GM19351 (cell line): ENCODE measurements around the gene RIPPLY3.
"Not testable (repeated sequence)": the region's sequence is repeated elsewhere in the genome, so short reads cannot be mapped to it uniquely, and the experiment has no call there.

ENCODE experiments used
- ATAC-seq: cut with Tn5 transposase; IDR thresholded peaks from one replicate; pipeline ENCODE4 v1.9.1; 2021; ENCODE audit warnings: mild to moderate bottlenecking, moderate library complexity; ENCODE audit not compliant: unreplicated experiment

The RIPPLY3 gene

DNA sequence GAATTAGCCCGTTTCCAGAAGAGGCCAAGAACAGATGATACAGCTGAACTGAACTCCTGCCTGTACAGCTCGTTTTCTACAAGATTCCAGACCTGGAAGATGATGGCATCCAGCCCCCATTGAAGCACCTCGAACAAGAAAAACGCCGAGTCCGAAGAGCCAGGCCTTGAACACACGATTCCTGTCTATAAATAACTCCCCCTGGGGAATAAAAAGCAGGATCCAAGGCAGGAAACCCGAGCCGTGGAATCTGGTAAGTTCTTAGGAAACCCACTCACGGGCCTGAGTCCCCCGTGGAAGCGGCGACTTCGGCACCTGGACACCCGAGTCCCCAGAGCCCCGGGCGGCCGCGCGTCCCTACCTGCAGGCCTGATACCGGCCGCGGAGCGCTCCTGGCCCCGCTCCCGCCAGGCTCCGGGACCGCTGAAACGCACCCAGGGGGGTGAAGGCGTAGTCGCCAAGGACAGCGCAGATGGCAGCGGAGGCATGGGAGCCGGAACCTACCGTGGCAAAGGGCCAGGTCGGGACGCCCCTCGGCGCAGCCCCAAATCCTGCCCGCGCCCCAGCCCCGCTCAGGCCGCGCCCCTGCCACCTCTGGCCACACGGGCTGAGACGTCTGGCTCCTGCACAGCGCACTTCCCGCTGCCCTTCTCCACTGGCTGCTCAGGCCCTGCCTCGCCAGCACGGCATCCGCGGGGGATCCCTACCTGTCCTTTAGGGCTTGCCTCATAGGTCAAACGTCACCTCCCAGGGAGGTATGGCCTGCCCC lies 26.0 kb upstream of the RIPPLY3 start:
- ATAC-seq = no peak

- no peak for ATAC-seq
Observed at GRCh38 chr21:36981049-36981391, 25.5 kb upstream of the RIPPLY3 start.

DNA sequence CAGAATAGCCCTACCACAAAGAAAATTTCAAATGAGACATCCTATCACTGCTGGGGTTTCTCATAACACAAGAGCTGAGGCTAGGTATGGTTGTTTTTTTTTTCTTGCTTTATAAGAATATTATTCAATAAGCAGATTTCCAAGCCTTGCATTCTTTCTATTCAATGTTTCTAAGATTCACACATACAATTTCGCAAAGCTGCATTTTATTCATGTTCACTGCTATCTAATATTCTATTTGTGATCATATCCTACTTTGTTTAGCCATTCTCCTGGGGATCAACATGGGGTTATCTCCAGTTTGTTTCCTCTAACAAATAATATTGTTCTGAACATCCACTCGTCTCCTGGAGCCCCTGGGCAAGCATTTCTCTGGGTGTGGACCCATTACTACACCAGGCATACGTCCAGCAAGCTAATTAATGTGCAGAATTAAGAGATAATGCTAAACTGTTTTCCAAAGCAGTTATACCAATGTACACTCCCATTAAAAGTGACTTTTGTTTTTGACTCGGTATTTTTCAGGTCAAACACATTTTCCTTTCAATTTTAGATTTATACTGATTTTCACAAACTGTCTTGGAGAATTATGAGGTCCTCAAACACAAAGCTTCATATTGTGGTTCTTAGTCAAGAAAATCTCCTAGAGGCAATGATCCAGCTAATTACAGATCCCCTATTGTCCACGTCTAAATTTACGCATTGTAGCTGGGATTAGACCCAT lies 24.4 kb upstream of the RIPPLY3 start:
- no peak for ATAC-seq

GRCh38 chr21:36985751-36986594 lies 20.5 kb upstream of the RIPPLY3 start:
- ATAC-seq = no peak

DNA sequence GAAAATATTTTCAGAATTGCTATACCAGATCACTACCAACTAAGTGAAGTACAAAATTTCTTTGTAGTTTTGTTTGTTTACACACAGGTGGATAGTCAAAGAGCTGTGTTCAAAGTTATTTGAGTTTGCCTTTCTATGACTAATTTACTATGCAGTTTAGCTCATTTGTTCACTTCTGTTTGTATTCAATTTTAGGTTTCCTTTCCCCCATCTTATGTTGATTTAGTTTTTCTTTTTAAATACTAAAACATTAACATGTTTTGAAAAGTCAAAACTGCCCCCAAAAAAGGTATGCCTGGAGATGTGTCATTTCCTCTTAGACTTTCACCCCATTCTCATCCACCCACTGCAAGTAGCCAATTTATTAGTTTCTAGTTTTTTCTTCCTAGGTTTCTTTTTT lies 18.7 kb upstream of the RIPPLY3 start:
- no peak for ATAC-seq

GRCh38 chr21:36988536-36988935 lies 18.0 kb upstream of the RIPPLY3 start:
- ATAC-seq = no peak

DNA sequence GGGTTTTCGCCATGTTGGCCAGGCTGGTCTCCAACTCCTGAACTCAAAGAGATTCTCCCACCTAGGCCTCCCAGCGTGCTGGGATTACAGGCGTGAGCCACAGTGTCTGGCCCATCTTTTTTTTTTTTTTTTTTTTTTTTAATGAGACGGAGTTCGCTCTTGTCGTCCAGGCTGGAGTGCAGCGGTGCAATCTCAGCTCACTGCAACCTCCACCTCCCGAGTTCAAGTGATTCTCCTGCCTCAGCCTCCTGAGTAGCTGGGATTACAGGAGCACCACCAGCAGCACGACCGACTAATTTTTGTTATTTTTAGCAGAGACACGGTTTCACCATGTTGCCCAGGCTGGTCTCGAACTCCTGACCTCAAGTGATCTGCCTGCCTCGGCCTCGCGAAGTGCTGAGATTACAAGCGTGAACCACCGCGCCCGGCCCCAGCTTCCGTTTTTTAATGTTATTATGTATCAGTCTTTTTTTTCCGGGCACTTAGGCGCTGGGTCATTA lies 17.3 kb upstream of the RIPPLY3 start:
- not testable (repeated sequence) for ATAC-seq

DNA sequence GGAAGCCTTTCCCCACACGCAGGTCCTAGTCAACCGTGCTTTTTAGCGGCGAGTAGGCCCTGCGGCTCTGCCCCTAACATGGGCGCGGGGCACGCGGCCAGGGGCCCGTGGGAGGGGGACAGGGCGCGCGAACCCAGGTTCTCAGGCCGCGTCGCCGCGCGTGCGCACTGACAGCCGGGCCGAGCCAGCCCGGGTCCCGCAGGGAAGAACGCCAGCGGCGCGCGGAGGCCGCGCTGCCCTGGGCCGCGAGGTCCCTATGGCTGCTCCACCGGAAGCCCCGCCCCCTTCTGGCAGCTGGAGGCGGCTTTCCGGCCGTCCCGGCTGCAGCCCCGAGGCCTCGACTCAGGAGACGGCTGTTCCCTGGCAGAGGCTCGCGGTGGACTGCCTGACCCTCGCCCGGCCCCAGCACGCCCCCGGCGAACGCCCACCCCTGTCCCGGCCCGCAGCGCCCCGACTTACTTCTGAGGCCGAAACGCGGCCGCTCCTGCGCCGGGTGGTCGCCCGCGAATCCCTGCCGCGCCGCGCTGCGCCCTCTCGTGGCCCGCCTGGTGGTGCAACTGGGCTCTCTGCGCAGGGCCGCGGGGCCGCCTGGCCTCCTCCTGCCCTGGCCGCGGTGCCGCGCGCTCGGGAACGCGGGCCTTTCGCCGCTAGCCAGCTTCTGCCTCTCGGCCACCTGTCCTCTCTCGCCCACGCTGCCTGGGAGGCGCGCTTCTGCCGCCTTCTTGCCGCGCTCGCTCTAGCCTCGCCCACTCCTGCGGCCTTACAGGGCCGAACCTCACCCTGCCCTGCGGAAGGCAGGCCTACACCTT lies 16.6 kb upstream of the RIPPLY3 start:
- peak; percentile 91 for ATAC-seq

GRCh38 chr21:36990508-36991205 lies 15.8 kb upstream of the RIPPLY3 start:
- ATAC-seq = no peak

DNA sequence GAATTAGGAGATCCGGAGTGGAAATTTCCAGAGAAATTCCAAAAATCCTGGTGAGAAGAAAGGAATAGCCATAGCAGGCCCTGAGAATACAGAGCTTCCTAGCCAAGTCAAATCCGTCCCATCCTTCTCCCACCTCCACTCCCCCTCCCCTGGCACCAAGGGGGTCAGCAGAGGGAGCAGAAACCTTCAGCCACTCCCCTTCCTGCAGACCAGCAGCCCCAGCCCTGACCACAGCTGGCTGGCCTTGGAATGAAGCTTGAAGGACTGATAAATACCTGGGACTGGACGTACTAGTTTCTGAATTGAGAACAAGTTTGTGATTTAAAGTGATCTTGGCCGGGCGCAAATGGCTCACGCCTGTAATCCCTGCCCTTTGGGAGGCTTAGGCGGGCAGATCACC lies 13.8 kb upstream of the RIPPLY3 start:
- ATAC-seq = no peak

DNA sequence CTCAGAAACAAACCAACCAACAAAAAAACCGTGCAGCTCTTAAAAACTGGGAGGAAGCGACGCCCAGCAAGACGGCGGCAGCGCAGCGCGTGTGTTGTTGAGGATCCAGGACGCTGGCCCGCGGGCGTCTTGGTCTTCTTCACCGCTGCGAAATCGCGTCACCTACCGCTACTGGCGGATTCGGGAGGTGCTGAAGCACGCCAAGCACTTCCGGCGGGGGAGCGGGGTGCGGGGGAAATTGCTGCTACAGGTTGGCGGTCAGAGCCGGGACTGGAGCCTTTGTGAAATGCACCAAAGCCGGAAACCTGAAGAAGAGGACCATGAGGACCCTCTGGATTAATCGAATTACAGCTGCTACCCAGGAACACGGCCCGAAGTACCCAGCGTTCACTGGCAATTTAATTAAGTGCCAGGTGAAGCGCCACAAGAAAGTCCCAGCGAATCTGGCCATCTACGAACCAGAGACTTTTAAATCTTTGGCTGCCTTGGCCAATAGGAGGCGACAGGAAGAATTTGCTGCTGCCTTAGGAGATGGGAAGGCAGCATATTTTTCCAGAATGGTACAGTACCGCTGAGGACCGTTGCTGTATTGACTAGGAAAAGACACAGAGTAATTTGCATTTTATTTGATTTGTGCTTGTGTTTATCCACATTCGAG lies 11.9 kb upstream of the RIPPLY3 start:
- no peak for ATAC-seq

GRCh38 chr21:36995285-36995684 lies 11.2 kb upstream of the RIPPLY3 start:
- ATAC-seq = not testable (repeated sequence)

DNA sequence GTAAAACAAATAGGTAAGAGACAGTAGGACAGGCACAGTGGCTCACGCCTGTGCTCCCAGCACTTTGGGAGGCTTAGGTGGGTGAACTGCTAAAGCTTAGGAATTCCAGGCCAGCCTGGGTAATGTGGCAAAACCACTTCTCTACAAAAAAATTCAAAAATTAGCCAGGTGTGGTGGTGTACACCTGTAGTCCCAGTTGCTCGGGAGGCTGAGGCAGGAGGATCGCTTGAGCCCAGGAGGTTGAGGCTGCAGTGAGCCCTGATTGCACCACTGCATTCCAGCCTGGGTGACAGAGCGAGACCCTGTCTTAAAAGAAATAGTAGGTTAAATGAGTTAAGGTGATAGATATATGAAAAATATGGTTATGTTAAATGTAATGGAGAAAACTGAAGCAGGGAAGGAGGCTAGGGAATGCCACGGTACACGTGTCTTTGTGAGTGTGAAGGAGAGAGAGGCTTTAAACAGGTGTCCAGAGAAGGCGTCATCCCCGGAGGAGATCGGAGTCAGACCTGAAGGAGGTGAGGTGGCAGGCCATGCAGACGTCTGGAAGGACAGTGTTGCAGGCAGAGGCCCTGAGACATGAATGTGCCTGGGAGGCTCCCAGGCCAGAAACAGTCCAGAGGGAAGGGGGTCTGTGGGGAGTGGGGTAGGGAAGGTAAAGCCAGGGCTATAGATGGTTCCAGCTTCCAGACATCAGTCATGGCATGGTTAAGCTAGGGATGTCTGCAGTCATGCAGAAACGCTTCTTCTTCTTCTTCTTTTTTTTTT lies 7.2 kb upstream of the RIPPLY3 start:
- no peak for ATAC-seq

DNA sequence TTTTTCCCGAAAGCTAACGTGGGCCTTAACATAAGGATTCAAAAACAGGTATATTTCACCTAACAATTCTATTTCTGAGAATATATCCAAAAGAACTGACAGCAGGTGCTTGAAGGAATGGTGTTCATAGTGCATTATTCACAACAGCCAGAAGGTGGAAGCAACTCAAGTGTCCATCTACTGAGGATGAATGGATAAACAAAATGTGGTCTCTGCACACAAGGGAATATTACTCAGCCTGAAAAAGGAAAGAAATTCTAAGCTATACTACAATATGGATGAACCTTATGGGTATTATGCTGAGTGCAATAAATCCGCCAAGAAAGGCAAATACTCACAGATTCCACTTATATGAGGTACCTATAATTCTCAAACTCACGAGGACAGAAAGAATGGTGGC lies 6.1 kb upstream of the RIPPLY3 start:
- ATAC-seq = no peak

DNA sequence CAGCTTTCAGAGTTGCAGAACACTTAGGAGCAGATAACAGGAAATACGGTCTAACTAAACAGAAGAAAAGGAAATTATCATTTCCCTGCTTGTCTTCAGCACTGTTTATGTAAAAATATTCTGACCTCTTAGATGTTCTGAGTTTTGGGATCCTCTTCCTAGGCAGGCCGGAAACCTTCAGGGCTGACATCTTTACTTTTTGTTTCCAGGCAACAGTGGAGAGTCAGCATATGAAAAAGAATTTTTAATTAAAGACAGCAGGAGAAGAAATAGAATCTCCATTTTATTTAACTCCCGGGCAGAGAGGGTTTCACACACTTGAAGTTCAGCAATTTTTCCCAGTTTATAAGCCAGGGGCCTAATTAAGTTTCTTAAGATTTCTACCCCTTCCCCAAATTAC lies 5.1 kb upstream of the RIPPLY3 start:
- ATAC-seq = no peak

- ATAC-seq = not testable (repeated sequence)
Observed at GRCh38 chr21:37002851-37003250, 3.7 kb upstream of the RIPPLY3 start.

DNA sequence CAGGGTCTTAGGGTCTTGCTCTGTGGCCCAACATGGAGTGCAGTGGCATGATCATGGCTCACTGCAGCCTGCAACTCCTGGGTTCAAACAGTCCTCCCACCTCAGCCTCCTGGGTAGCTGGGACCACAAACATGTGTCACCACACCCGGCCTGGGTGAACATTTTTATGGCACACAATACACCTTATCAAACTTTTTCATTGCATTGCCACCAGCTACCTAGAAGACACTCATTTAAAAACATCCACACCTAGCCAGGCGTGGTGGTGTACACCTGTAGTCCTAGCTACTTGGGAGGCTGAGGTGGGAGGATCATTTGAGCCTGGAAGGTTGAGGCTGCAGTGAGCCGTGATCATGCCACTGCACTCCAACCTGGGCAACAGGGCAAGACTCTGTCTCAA lies 2.6 kb upstream of the RIPPLY3 start:
- not testable (repeated sequence) for ATAC-seq

- ATAC-seq = no peak
Observed at GRCh38 chr21:37005548-37006485, 685 bp upstream of the RIPPLY3 start.
